Left ventricle myocardium inferior (tissue), 1 donor: ENCODE results near the gene TMEM89. TPM values are rescaled to one million over a fixed set of nuclear protein-coding genes. Genes with fewer than 3 reads are reported as not detected.

Experiments used
- DNase-seq: peaks from one replicate; pipeline ENCODE4 v3.0.0-alpha.2; 2020
- H3K27ac ChIP-seq: fragments of 200-600 bp; replicated peaks from 2 replicates; pipeline ENCODE4 v1.8.0; 2021
- H3K27me3 ChIP-seq: fragments of 200-600 bp; 2 replicates; pipeline ENCODE4 v1.8.0; 2021; ENCODE audit warnings: low read depth
- H3K36me3 ChIP-seq: fragments of 200-600 bp; 2 replicates; pipeline ENCODE4 v1.8.0; 2021
- H3K4me1 ChIP-seq: fragments of 200-600 bp; 2 replicates; pipeline ENCODE4 v1.8.0; 2021
- H3K4me3 ChIP-seq: fragments of 200-600 bp; 2 replicates; pipeline ENCODE4 v1.8.0; 2021; ENCODE audit warnings: mild to moderate bottlenecking, moderate library complexity
- H3K9me3 ChIP-seq: fragments of 200-600 bp; replicated peaks from 2 replicates; pipeline ENCODE4 v1.8.0; 2021
- CTCF ChIP-seq: fragments of 200-600 bp; IDR thresholded peaks from 2 replicates; pipeline ENCODE4 v1.8.0; 2021; ENCODE audit warnings: antibody characterized with exemption, mild to moderate bottlenecking, borderline replicate concordance
- intact Hi-C: fragments of 100-400 bp; cut with micrococcal nuclease; formaldehyde crosslinking; loops from one replicate; pipeline ENCODE4 v1.11.0; 2022
- total RNA-seq: library from RNA; stranded (reverse); fragmentation: NEBNext Ultra II Directional; extraction: Animal tissue kit (Norgen Biotek cat#: 25700); gene quantifications from one replicate; pipeline ENCODE4 v1.2.1, GENCODE V29; 2021
- donor health status: DM: no; HTN: yes; CAD: no; lungs with severe emphysema.

The TMEM89 gene
- total RNA-seq, 1 donor from 2014 or later, result not detected

- H3K4me3 ChIP-seq, result no peak overlapping the region
- H3K4me1 ChIP-seq, result no peaks in the 10 kb centered on the region
- H3K36me3 ChIP-seq, result peaks cover 34% of the 10 kb centered on the region
- H3K9me3 ChIP-seq, result no peaks in the 10 kb centered on the region
- no peak for TF ChIP-seq CTCF
- intact Hi-C loops, result no loop called here
- no peak for DNase-seq
- no peak overlapping the region for H3K27ac ChIP-seq
- no peaks in the 10 kb centered on the region for H3K27me3 ChIP-seq
Measured at GRCh38 chr3:48581621-48582481, 39.7 kb downstream of the TMEM89 start.

- no peaks in the 10 kb centered on the region for H3K27me3 ChIP-seq
- no peak overlapping the region for H3K4me3 ChIP-seq
- H3K9me3 ChIP-seq, result no peaks in the 10 kb centered on the region
- intact Hi-C loops, result no loop called here
- no peak for TF ChIP-seq CTCF
- no peak overlapping the region for H3K27ac ChIP-seq
- no peaks in the 10 kb centered on the region for H3K4me1 ChIP-seq
- peaks cover 13% of the 10 kb centered on the region for H3K36me3 ChIP-seq
- DNase-seq, result no peak
Measured at GRCh38 chr3:48576647-48577046, 44.9 kb downstream of the TMEM89 start.

GRCh38 chr3:48575366-48575765 lies 46.2 kb downstream of the TMEM89 start:
- Histone ChIP-seq H3K4me1 (no peaks in the 10 kb centered on the region), H3K4me3 (no peak overlapping the region), H3K9me3 (no peaks in the 10 kb centered on the region), H3K27me3 (no peaks in the 10 kb centered on the region), H3K36me3 (peaks cover 13% of the 10 kb centered on the region), H3K27ac (no peak overlapping the region)
- DNase-seq, result no peak
- TF ChIP-seq CTCF, result no peak
- intact Hi-C loops, result no loop called here

- H3K4me1 ChIP-seq, result no peaks in the 10 kb centered on the region
- H3K9me3 ChIP-seq, result no peaks in the 10 kb centered on the region
- no peak for DNase-seq
- TF ChIP-seq CTCF, result no peak
- no peaks in the 10 kb centered on the region for H3K27me3 ChIP-seq
- H3K36me3 ChIP-seq, result peaks cover 13% of the 10 kb centered on the region
- H3K27ac ChIP-seq, result no peak overlapping the region
- intact Hi-C loops, result no loop called here
- H3K4me3 ChIP-seq, result no peak overlapping the region
Measured at GRCh38 chr3:48573973-48574585, 47.5 kb downstream of the TMEM89 start.

- no peaks in the 10 kb centered on the region for H3K9me3 ChIP-seq
- no peak overlapping the region for H3K27ac ChIP-seq
- H3K4me1 ChIP-seq, result no peaks in the 10 kb centered on the region
- no peak overlapping the region for H3K4me3 ChIP-seq
- H3K27me3 ChIP-seq, result no peaks in the 10 kb centered on the region
- no peak for DNase-seq
- TF ChIP-seq CTCF, result no peak
- intact Hi-C loops, result no loop called here
- H3K36me3 ChIP-seq, result peaks cover 9% of the 10 kb centered on the region
Measured at GRCh38 chr3:48572517-48572916, 49.1 kb downstream of the TMEM89 start.
